H9 (cell line): ENCODE measurements around the gene LRRC8A. TPM values are rescaled to one million over a fixed set of nuclear protein-coding genes. Genes with fewer than 3 reads are reported as not detected.

Experiments used
- DNase-seq: peaks from one replicate; pipeline ENCODE4 v3.0.0-alpha.2; 2017
- H2AFZ ChIP-seq: one replicate; pipeline ENCODE4 v1.6.1; 2013; ENCODE audit warnings: mild to moderate bottlenecking, low read length, control low read depth, moderate library complexity
- H2AK5ac ChIP-seq: 2 replicates; pipeline ENCODE4 v1.6.1; 2013; ENCODE audit warnings: low read length, control low read depth, mixed read lengths; ENCODE audit not compliant: insufficient read length
- H2BK120ac ChIP-seq: one replicate; pipeline ENCODE4 v1.6.1; 2013; ENCODE audit warnings: low read depth, mild to moderate bottlenecking, low read length, control low read depth, inconsistent platforms; ENCODE audit not compliant: poor library complexity, severe bottlenecking
- H2BK12ac ChIP-seq: 2 replicates; pipeline ENCODE4 v1.6.1; 2013; ENCODE audit warnings: low read length, control low read depth, mixed read lengths, low read depth; ENCODE audit not compliant: insufficient read length
- H2BK15ac ChIP-seq: 2 replicates; pipeline ENCODE4 v1.6.1; 2013; ENCODE audit warnings: low read depth, low read length, control low read depth
- H2BK20ac ChIP-seq: one replicate; pipeline ENCODE4 v1.6.1; 2013; ENCODE audit warnings: low read depth, mild to moderate bottlenecking, low read length, control low read depth, inconsistent platforms; ENCODE audit not compliant: poor library complexity, severe bottlenecking
- H2BK5ac ChIP-seq: 2 replicates; pipeline ENCODE4 v1.6.1; 2013; ENCODE audit warnings: low read length, control low read depth, mixed read lengths; ENCODE audit not compliant: insufficient read length
- H3K14ac ChIP-seq: 2 replicates; pipeline ENCODE4 v1.6.1; 2013; ENCODE audit warnings: low read length, control low read depth; ENCODE audit not compliant: insufficient read depth
- H3K18ac ChIP-seq: 2 replicates; pipeline ENCODE4 v1.6.1; 2013; ENCODE audit warnings: low read depth, mild to moderate bottlenecking, mixed read lengths, low read length, control low read depth; ENCODE audit not compliant: insufficient read length
- H3K23ac ChIP-seq: 2 replicates; pipeline ENCODE4 v1.6.1; 2013; ENCODE audit warnings: low read length, control low read depth, mixed read lengths, low read depth; ENCODE audit not compliant: insufficient read length
- H3K23me2 ChIP-seq: 2 replicates; pipeline ENCODE4 v1.6.1; 2013; ENCODE audit warnings: low read depth, mild to moderate bottlenecking, mixed read lengths, low read length, control low read depth; ENCODE audit not compliant: insufficient read length, poor library complexity, severe bottlenecking
- H3K27ac ChIP-seq: 2 replicates; pipeline ENCODE4 v1.5.1; 2013; ENCODE audit warnings: low read length, control low read depth, mixed read lengths, low read depth; ENCODE audit not compliant: insufficient read length
- H3K27me3 ChIP-seq: 2 replicates; pipeline ENCODE4 v1.6.1; 2013; ENCODE audit warnings: low read length, control low read depth, inconsistent platforms; ENCODE audit not compliant: insufficient read depth
- H3K4ac ChIP-seq: 2 replicates; pipeline ENCODE4 v1.6.1; 2013; ENCODE audit warnings: low read depth, mild to moderate bottlenecking, control low read depth, inconsistent platforms, low read length, moderate library complexity
- H3K4me1 ChIP-seq: 2 replicates; pipeline ENCODE4 v1.6.1; 2013; ENCODE audit warnings: low read length, control low read depth, inconsistent platforms; ENCODE audit not compliant: insufficient read depth
- H3K4me2 ChIP-seq: 2 replicates; pipeline ENCODE4 v1.6.1; 2013; ENCODE audit warnings: low read length, control low read depth, mixed read lengths; ENCODE audit not compliant: insufficient read length, insufficient read depth
- H3K56ac ChIP-seq: 2 replicates; pipeline ENCODE4 v1.6.1; 2013; ENCODE audit warnings: low read depth, mild to moderate bottlenecking, mixed read lengths, low read length, control low read depth; ENCODE audit not compliant: insufficient read length
- H3K79me1 ChIP-seq: 2 replicates; pipeline ENCODE4 v1.6.1; 2013; ENCODE audit warnings: low read depth, mild to moderate bottlenecking, moderate library complexity, low read length, control low read depth, inconsistent platforms; ENCODE audit not compliant: insufficient read depth, poor library complexity, severe bottlenecking
- H3K79me2 ChIP-seq: 2 replicates; pipeline ENCODE4 v1.6.1; 2013; ENCODE audit warnings: low read length, control low read depth, inconsistent platforms; ENCODE audit not compliant: insufficient read depth
- H3K9ac ChIP-seq: 2 replicates; pipeline ENCODE4 v1.6.1; 2013; ENCODE audit warnings: low read length, control low read depth, mixed read lengths; ENCODE audit not compliant: insufficient read length; ENCODE audit errors: extremely low read depth
- H3K9me3 ChIP-seq: one replicate; pipeline ENCODE4 v1.6.1; 2013; ENCODE audit warnings: low read depth, low read length, inconsistent platforms; ENCODE audit not compliant: control insufficient read depth
- H3T11ph ChIP-seq: one replicate; pipeline ENCODE4 v1.6.1; 2013; ENCODE audit warnings: mild to moderate bottlenecking, low read length, control low read depth, inconsistent platforms
- H4K20me1 ChIP-seq: one replicate; pipeline ENCODE4 v1.6.1; 2013; ENCODE audit not compliant: control insufficient read depth, insufficient read length, insufficient read depth
- H4K5ac ChIP-seq: 2 replicates; pipeline ENCODE4 v1.6.1; 2013; ENCODE audit warnings: low read depth, mild to moderate bottlenecking, mixed read lengths, low read length, control low read depth; ENCODE audit not compliant: insufficient read length
- H4K8ac ChIP-seq: replicated peaks from 2 replicates; pipeline ENCODE4 v1.6.1; 2013; ENCODE audit warnings: low read length, control low read depth, mixed read lengths, low read depth; ENCODE audit not compliant: insufficient read length
- H4K91ac ChIP-seq: 2 replicates; pipeline ENCODE4 v1.6.1; 2013; ENCODE audit warnings: low read depth, mild to moderate bottlenecking, moderate library complexity, mixed read lengths, low read length, control low read depth; ENCODE audit not compliant: insufficient read length
- H3K27ac Mint-ChIP-seq, 3 experiments: 2 replicates in 2 of 3; 3 replicates in 1 of 3; pipeline ENCODE4 v1.8.0; 2020 to 2021; ENCODE audit warnings: mixed read lengths in 3 of 3, mild to moderate bottlenecking in 1 of 3, moderate library complexity in 1 of 3
- H3K27me3 Mint-ChIP-seq: 2 replicates; pipeline ENCODE4 v1.8.0; 2021; ENCODE audit warnings: low read depth, mild to moderate bottlenecking, moderate library complexity, mixed read lengths
- H3K36me3 Mint-ChIP-seq, 3 experiments: 2 replicates in 2 of 3; 3 replicates in 1 of 3; pipeline ENCODE4 v1.8.0; 2020 to 2021; ENCODE audit warnings: low read depth in 3 of 3, mixed read lengths in 3 of 3; ENCODE audit not compliant: insufficient read depth in 1 of 3
- H3K4me1 Mint-ChIP-seq, 2 experiments: 2 replicates each; pipeline ENCODE4 v1.8.0; 2020; ENCODE audit warnings: mixed read lengths in 2 of 2
- H3K4me3 Mint-ChIP-seq, 2 experiments: 2 replicates in 1 of 2; 3 replicates in 1 of 2; pipeline ENCODE4 v1.8.0; 2020 to 2021; ENCODE audit warnings: mild to moderate bottlenecking in 2 of 2, mixed read lengths in 2 of 2, moderate library complexity in 1 of 2
- H3K9me3 Mint-ChIP-seq, 2 experiments: 2 replicates in 1 of 2; 3 replicates in 1 of 2; pipeline ENCODE4 v1.8.0; 2020; ENCODE audit warnings: mild to moderate bottlenecking in 2 of 2, mixed read lengths in 2 of 2, moderate library complexity in 1 of 2
- WGBS: extraction: QIAGEN DNeasy Blood & Tissue Kit; methylation state at CpG from one replicate; pipeline ENCODE4 v1.1.7; 2013; ENCODE audit warnings: missing lambda C conversion rate, low lambda C conversion rate, mixed read lengths; ENCODE audit not compliant: insufficient read length; ENCODE audit errors: extremely low coverage; 5-methylcytosine and 5-hydroxymethylcytosine counted together
- total RNA-seq: library from RNA; stranded (reverse); gene quantifications from 2 replicates; pipeline ENCODE4 v1.2.1, GENCODE V29; 2021
- TF ChIP-seq, protein P1 (sequence below): fragments of 200-600 bp; sonication (generic); conservative IDR thresholded peaks from 3 replicates; pipeline ENCODE4 v1.8.0; 2021; ENCODE audit warnings: antibody characterized with exemption, mild to moderate bottlenecking

LRRC8A gene
- total RNA-seq, 1 experiment from 2014 or later, result 76.0 TPM

DNA sequence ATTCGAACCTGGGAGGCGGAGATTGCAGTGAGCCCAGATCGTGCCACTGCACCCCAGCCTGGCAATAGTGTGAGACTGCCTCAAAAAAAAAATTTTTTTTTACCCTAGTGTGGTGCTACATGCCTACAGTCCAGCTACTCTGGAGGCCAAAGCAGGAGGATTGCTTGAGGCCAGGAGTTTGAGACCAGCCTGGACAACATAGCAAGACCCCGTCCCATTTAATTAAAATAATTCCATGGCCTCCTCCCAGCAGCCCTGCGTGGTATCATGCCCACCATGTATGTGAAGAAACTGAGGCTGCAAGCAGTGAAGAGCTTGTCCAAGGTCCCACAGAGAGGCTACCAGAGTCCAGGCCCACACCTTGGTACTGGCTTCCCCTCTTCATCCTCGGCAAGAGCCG lies 19.4 kb downstream of the LRRC8A start:
- H3K79me2 ChIP-seq, result peaks cover 3% of the 10 kb centered on the region; the same call in 1 of the 2 replicates
- H3K36me3 Mint-ChIP-seq, result peaks cover 10 to 20% (median 13%) of the 10 kb centered on the region in 3 experiments
- TF ChIP-seq, protein P1, sequence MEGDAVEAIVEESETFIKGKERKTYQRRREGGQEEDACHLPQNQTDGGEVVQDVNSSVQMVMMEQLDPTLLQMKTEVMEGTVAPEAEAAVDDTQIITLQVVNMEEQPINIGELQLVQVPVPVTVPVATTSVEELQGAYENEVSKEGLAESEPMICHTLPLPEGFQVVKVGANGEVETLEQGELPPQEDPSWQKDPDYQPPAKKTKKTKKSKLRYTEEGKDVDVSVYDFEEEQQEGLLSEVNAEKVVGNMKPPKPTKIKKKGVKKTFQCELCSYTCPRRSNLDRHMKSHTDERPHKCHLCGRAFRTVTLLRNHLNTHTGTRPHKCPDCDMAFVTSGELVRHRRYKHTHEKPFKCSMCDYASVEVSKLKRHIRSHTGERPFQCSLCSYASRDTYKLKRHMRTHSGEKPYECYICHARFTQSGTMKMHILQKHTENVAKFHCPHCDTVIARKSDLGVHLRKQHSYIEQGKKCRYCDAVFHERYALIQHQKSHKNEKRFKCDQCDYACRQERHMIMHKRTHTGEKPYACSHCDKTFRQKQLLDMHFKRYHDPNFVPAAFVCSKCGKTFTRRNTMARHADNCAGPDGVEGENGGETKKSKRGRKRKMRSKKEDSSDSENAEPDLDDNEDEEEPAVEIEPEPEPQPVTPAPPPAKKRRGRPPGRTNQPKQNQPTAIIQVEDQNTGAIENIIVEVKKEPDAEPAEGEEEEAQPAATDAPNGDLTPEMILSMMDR, result no peak

More for the DNA sequence above, 19.4 kb downstream of the LRRC8A start:
- Histone ChIP-seq H3K79me1 (no peaks in the 10 kb centered on the region), H3K23ac (no peak overlapping the region), H3K23me2 (no peaks in the 10 kb centered on the region), H3K4ac (no peak overlapping the region), H2BK15ac (no peak overlapping the region), H2AK5ac (no peak overlapping the region), H4K5ac (no peak overlapping the region), H4K8ac (no peak overlapping the region), H3K4me1 (no peaks in the 10 kb centered on the region), H3K4me2 (no peak overlapping the region), H4K20me1 (no peaks in the 10 kb centered on the region), H2BK5ac (no peak overlapping the region), H3K14ac (no peak overlapping the region), H2BK120ac (no peak overlapping the region), H4K91ac (no peak overlapping the region), H2BK12ac (no peak overlapping the region), H2AFZ (no peak overlapping the region), H3T11ph (no peak overlapping the region), H3K27ac (no peak overlapping the region), H3K9ac (no peak overlapping the region), H3K18ac (no peak overlapping the region), H3K27me3 (no peaks in the 10 kb centered on the region), H3K9me3 (no peaks in the 10 kb centered on the region), H3K56ac (no peak overlapping the region), H2BK20ac (no peak overlapping the region)
- DNase-seq, result no peak
- no CpG with 5 or more reads among the region's 7 CpGs for WGBS
- no peak overlapping the region for H3K4me3 Mint-ChIP-seq
- H3K27me3 Mint-ChIP-seq, result no peaks in the 10 kb centered on the region
- H3K27ac Mint-ChIP-seq, result no peak overlapping the region
- peaks cover 2 to 9% of the 10 kb centered on the region in 2 experiments; a peak in 3 of 4 replicates for H3K4me1 Mint-ChIP-seq
- no peaks in the 10 kb centered on the region for H3K9me3 Mint-ChIP-seq
